Adrenal gland (tissue), 5 donors: ENCODE results near the gene ZSCAN10.

ENCODE experiments used
- POLR2A ChIP-seq, 2 donors: fragments of 450-650 bp; IDR thresholded peaks; one replicate each; pipeline ENCODE4 v1.6.1; 2017; ENCODE audit warnings: antibody characterized with exemption in 2 of 2, mild to moderate bottlenecking in 2 of 2, moderate library complexity in 1 of 2
- TF ChIP-seq, protein P1 (sequence below), 6 experiments: fragments of 450-650 bp in 4 of 6; fragments of 200-600 bp in 2 of 6; sonication (generic) in 1 of 6; IDR thresholded peaks; 1 replicate in 5 of 6; 2 replicates in 1 of 6; pipeline versions ENCODE4 v1.5.1 to v1.8.0; 2016 to 2021; ENCODE audit warnings: antibody characterized with exemption in 6 of 6, mild to moderate bottlenecking in 2 of 6, moderate library complexity in 1 of 6
- donor health status: DM: no; HTN: no; CAD: no.

DNA sequence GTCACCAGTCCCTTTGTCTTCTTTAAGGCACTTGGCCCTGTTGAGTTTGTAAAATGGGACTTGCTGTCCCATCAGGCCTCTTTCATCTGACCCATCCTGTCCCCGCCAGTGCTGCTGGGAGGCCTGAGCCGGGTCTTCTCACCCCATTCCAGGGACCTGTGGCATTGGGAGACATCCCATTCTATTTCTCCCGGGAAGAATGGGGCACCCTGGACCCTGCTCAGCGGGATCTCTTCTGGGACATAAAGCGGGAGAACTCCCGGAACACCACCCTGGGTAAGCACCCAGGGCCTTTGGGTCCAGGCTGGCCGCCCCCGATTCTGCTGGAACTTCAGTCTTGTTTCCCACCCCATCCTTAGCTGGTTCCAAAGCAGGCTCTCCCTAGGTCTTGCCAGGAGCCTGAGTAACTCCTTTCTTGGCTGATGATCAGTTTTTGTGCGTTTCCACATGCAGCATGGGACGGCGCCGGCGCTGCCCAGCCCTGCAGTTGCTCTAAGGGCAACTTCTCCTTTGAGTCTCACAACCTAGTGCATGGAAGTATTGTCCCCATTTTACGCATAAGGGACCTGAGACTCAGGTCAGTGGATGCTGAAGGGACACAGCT is 39.8 kb upstream of the ZSCAN10 start:
- TF ChIP-seq, protein P1, sequence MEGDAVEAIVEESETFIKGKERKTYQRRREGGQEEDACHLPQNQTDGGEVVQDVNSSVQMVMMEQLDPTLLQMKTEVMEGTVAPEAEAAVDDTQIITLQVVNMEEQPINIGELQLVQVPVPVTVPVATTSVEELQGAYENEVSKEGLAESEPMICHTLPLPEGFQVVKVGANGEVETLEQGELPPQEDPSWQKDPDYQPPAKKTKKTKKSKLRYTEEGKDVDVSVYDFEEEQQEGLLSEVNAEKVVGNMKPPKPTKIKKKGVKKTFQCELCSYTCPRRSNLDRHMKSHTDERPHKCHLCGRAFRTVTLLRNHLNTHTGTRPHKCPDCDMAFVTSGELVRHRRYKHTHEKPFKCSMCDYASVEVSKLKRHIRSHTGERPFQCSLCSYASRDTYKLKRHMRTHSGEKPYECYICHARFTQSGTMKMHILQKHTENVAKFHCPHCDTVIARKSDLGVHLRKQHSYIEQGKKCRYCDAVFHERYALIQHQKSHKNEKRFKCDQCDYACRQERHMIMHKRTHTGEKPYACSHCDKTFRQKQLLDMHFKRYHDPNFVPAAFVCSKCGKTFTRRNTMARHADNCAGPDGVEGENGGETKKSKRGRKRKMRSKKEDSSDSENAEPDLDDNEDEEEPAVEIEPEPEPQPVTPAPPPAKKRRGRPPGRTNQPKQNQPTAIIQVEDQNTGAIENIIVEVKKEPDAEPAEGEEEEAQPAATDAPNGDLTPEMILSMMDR (IDR thresholded peaks at IDR 0.05): no peak
- no peak for TF ChIP-seq POLR2A (IDR thresholded peaks at IDR 0.05)
